Erythroblast (primary cell): ENCODE data around the gene CTXND1.

Experiments used
- GATA1 ChIP-seq: IDR thresholded peaks from 2 replicates; pipeline ENCODE4 v1.6.1; 2011; ENCODE audit warnings: low read depth, mild to moderate bottlenecking, control low read depth, low read length, moderate library complexity
- POLR2A ChIP-seq: IDR thresholded peaks from 2 replicates; pipeline ENCODE4 v1.6.1; 2011; ENCODE audit warnings: mild to moderate bottlenecking, low read length

DNA sequence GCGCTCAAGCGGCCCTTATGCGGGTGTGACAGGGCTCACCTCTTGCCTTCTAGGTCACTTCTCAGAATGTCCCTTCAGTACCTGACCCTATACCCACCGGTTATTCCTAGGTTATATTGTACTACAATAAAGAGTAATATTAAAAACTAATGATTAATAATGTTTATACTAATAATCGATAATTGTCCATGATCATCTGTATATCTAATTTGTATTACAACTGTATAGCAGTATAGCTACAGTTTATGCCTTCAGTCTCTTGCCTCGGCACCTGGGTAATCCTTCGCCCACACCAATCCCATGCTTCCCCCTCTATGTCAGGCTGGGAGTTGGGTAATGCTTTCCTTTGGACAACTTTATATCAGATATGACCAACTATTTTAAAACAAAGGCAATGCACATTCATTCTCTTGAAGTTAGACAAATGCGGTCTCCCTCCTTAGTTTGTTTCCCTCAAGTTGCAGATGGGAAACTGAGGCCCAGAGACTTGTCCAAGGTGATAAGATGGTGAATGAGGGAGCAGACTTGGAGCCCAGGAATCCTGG lies 95.8 kb downstream of the CTXND1 start:
- TF ChIP-seq POLR2A (no peak), GATA1 (no peak)
